DMS 273 (cell line): ENCODE data around the gene ABLIM1.

Experiments used
- DNase-seq: peaks from one replicate; lab custom pipeline; 2025; ENCODE audit not compliant: unreplicated experiment; lab: John Stamatoyannopoulos, UW

ABLIM1 gene

DNA sequence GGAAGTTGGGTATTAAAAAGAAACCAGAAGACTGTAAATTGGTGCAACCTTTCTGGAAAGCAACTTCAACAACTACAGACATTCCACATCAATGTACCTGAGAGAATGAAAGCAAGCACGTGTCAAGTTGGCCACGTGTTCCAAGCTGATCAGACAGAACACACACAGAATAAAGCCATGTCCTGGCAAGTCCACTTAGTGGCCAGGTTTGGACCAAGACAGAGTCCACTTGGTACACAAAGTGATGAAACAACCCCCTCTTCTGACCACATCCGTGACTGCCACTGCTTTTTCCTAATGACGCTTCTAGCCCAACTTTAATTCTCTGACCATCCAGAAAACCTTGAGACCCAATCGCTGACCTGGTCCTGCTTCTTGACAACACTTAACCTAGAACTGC lies 109.4 kb downstream of the ABLIM1 start:
- DNase-seq, result peak; percentile 18

DNA sequence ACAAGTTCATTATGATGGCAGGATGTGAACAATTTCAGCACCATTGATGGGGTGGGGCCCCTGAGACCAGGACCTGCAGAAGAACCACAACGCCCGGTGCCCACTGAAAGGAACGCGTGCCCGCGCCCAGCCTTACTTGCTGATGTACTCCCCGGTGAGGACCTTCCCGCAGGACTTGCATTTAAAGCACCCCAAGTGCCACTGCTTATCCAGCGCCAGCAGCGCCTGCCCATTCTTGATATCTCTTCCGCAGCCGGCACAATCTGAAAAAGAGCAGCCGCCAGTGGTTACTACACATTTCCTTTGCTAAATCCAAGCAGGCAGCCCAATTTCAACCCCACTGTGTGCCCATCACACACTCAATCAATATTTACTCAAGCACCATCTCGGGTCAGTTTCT lies 110.6 kb downstream of the ABLIM1 start:
- DNase-seq, result no peak

DNA sequence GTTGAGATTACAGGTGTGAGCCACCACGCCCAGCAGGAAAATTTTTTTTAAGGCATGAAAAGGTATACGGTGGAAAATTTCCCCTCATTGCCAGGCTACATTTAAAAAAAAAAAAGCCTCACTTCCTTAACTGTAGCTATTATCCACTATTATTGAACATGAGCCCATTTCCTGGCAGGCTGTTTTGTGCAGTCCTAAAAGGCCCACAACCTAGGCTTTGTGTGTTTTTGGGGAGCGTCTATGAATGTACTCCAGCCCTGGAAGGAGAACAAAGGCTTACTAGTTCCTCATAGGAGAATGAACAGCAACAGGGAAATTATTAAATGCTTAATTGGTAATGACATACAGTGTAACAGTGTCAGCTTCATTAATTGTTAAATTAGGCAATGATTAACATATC lies 111.0 kb downstream of the ABLIM1 start:
- no peak for DNase-seq

DNA sequence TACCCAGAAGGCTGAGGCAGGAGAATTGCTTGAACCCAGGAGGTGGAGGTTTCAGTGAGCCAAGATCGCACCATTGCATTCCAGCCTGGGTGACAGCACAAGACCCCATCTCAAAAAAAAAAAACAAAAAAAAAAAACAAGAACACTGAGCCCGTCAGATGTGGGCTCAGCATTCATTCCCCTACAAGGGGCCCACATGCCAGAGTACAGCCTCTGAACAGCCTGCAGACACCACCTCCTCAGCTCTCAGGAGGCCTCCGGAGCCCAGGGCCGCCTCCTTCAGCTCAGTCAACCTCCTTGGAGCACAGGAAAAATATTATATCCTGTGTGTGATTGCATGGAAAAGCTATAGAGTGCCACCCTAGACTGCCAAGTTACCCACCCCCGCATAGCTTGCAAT lies 112.3 kb downstream of the ABLIM1 start:
- DNase-seq, result no peak

DNA sequence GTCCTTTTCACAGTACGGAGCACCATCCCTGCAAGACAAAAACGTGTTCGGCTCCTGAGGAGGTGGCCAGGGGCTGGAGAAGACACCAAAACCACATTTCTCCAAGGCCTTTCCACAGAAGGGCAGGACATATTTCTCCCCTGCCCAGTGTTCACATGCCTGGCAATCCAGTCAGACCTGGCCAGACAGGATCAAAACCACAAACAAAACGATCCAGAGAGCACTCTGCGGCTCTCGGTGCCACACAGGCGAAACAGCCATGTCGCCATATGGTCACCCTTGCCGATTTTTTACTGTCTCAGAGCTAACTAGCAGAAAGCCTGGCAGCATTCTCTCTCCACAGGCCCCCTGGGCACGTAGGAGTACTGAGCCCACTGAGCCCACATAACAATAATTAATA lies 113.0 kb downstream of the ABLIM1 start:
- peak; percentile 6 for DNase-seq

DNA sequence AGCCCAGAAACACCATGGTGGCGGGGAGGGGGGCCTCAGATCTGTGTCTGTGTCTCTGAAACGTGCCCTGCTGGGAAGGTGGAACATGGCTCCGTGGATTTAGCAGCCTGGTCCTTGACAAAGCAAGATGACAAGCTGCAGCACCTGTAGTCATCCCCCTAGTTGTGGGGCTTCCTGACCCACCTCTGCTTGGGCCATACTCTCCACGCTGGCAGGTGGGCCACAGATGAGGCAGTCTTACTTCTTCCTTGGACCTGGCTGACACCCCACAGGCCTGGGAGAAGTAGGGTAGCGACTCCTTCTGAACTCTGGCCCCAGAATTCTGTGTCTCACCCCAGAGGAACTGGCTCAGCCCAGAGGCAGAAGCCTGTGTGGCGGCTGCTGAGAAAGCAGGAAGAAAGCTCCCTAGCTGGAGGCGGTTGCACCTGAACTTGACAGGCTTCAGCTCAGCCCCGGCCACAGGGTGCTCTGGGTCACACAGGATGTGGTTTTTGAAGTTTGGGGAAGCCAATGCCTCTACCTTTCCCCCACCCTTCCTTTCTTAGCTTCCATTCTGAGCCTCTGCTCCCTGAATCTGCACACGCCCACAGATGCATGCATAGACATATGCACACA lies 113.9 kb downstream of the ABLIM1 start:
- no peak for DNase-seq

DNA sequence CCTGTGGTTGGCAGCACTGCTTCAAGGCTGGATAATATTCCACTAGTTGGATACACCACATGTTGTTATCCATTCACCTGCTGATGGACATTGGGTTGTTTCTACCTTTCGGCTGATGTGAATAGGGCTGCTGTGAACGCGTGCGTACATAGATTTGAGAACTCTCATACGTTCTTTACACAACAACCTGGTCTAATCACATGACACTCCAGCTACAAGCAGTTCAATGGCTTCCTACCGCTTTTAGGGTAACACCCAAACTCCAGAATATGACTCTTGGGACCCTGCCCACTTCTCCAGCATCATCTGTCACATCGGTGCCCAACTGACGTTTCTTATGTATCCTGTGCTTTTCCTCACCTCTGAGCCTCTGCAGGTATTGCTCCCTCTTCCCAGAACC lies 114.6 kb downstream of the ABLIM1 start:
- no peak for DNase-seq

DNA sequence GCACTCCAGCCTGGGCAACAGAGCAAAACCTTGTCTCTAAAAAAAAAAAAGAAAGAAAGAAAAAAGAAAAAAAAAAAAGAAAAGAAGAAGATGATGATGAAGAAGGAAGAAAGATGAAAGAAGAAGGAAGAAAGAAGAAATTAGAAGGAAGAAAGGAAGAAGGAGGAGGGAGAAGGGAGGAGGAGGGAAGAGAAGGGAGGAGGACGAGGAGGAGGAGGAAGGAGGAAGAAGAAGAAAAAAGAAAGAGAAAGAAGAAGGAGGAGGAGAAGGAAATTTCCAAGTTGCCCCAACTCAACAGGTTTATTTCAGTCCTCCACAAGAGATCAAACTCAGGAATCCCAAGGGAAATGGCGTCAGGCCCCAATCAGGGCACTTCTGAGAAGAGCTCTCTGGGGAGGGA lies 115.7 kb downstream of the ABLIM1 start:
- no peak for DNase-seq

DNA sequence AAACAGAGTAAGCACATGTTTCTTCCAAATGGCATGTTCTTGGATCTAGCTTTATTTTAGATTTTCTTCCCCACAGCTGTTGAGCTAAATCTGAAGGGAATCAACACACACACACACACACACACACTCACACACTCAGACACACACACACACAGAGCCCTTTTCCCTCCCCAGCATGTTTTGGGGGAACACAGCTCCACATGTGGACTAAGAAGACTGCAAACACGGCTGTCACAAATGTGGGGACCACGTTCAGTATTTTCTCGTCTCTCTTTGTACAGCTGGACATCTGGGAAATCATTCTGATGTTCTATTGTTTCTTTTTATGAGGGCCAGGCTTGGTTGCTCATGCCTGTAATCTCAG lies 116.3 kb downstream of the ABLIM1 start:
- no peak for DNase-seq

DNA sequence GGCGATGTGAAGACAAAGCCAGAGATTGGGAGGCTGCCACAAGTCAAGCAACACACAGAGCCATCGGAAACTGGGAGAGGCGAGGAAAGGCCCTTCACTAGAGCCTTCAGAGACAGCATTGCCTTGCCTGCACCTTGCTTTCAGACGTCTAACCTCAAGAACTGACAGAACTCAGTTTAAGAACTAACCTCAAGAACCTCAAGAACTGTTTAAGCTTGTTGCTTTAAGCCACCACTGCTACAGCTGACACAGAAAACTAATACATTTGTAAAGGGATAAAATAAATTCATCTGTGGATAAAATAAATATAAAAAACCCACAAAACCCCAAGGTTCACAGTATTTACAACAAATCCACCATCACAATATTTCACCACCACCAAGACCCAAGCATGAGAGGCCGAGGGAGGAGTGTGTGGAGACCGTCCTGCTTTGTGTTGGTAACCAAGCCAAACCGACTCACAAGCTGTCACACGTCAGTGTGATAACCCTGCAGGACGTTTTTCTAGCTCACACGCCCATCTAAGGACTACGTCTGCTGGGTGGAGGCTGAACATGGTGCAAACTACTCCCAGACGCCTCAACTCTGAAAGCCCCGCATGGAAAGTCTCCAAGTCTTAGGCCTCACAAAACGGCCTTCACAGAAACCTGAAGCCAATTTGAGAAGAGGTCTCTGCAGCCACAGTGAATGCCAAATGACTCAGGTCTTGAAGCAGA lies 116.8 kb downstream of the ABLIM1 start:
- peak; percentile 55 for DNase-seq

DNA sequence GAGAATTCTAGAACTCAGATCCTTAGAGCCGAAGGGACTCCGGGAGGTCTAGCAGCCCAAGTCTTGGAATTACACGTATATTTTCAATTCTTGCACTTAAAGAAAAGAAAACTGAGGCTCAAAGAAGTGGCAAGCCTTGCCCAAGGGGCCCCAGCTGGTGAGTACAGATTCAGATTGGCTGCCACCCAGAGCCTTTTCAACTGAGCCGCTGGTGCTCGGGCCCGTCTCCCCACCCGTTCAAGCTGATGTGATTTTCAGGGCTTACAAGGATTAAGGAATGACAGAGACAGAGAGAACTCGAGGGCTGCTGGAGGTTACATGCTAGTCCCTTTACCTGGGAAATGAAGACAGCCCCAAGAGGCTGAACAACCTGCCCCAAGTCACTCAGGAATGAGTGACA lies 117.8 kb downstream of the ABLIM1 start:
- DNase-seq, result no peak

DNA sequence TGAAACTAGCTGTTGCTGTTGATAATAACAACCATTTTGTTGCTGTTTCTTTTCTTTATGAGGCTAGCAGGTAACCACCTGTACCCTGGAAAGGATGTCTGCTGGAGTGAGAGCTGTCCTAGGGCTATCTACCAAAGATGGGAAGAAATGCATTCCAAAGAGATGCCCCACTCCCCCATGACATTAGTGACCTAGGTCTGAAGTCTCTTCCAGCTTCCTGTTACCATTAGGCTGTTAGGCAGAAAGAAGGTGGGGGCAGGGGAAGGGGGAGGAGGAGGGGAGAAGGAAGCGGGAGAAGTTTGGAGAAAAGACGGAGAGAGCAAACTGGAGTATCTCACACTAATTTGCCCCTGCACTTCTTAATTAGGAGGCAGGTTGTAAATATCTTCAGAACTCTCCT lies 118.5 kb downstream of the ABLIM1 start:
- no peak for DNase-seq

DNA sequence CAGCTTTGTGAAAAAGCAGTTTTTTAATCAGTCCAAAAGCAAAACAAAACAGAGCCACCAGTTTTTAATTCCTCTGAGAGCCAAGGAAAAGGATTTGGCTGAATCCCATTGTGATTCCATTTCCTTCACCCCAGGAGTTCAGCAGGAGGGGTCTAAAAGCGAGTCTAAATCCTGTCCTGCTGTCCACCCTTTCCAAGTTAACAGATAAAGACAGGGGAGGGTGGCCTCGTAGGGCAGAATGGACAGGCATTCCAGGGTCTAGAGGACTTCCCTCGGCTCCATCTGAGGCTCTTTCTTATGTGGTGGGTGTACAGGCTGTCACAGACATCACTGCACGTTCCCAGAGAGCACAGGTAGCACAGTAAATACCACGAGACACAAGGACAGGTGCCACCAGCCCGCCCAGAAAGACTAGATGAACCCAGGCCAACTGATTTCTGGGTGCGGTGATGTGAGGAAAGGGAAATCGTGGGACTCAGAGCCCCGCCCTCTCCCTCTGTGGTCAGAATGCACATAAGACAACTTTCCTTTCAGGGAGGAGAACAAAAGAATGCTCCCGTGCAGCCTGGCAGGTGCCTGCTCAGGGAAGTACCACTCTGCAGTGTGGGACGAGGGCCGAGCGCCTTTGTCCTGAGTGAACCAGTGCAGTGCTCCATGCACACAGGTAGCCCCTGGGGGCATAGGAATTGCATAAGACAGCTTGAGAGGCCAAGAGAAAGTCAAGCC lies 119.7 kb downstream of the ABLIM1 start:
- no peak for DNase-seq

DNA sequence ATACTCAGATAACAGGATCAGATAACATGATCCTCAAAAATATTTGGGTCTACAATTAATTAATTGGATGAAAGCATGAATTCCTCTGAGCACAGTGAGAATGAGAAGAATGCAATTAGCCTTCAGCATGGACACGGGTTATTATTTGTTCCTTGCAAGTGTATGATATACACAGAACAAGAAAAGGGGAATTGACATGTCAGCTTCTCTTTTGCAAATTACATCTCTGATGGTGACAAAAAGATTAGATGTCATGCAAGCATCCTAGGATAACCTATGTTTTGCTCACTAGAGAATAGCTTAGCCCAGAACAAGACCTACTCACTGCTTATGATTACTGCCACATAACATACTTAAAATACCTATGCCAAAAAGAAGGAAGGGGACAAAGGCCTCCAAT lies 120.3 kb downstream of the ABLIM1 start:
- no peak for DNase-seq

DNA sequence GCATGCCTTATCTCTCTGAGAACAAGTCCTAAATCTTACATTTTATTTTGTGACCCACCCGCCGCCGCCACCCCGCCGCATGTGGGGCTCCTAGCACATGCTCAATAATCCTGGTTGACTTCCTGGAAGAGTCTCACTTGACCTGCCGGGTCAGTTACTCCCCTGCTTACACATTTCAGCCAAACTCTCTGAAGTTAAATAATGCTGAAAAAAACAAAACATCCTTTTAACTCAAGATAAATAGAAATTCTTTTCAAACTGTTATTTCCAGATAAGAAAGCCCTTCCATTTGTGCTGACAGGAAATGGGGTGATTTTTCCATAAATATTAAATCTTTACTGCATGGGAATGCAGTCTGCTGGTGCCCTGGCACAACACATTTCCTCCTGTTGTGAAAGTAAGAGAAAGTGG lies 123.5 kb downstream of the ABLIM1 start:
- DNase-seq, result no peak

DNA sequence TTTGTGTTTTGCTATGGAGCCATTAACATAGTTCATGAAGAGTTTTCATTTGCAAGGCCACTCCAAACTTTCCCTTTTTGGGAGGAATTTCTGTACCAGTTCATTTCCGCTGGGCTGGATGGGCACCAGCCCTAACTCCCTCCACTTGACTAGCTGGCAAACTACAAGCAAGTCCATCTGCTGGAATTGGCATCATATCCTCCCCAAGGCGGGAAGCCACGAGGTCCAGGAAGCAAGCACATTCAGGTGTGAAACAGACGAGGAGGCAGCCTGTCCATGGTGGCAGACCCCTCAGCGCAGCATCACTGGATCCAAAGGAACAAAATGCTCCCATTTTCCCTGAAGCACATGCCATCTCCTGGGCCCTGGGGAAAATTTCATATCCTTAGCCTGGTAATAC lies 125.8 kb downstream of the ABLIM1 start:
- no peak for DNase-seq

DNA sequence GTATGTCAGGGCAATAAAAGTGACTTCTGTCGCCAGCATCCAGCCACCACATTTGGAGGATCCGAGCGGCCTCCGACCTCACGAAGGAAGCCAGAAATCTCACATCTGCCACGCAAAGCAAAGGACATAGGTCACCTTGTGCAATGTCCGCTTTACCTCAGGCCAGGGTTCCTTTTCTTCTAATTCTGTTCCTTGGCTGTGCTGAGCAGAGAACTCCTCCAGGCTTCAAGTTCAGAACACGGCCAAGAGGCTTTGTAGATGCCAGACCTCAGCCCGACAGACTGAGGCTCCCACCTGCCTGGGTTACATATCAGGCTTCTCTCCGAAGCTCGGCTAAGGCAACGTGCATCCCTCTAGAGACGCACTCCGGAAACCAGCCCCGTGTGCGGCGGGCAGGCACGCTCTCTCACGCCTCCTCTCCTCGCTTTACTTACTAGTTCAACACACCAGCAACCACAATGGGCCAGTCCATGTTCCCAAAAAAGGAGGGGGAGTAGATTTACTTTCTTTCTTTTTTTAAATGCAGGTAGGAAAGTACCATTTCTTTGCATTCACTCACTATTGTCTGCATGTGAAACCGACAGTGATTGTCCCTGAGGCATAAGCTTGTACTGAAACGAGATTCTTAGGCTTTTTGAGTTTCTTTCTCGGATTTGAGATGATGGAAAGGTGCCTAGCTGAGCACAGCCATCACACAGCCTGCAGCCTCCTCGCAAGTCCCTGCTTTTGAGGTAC lies 131.4 kb downstream of the ABLIM1 start:
- DNase-seq, result peak; percentile 93

DNA sequence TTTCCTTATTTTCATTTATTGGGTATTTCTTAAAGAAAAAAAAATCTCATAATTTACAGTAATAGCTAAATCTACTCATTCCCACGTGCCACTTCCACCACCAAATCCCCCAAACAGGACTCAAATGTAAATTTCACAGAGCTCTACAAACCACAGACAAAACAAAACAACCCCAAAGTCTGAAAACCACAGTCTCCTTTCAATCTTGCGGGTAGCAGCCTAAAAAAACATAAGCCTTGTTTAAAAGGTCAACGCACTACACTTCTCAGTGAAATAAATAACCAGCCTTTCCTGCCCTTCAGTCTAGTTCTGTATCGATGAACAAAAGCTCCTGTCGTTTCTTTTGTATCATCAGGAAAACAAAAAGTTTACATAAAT lies 132.0 kb downstream of the ABLIM1 start:
- no peak for DNase-seq

DNA sequence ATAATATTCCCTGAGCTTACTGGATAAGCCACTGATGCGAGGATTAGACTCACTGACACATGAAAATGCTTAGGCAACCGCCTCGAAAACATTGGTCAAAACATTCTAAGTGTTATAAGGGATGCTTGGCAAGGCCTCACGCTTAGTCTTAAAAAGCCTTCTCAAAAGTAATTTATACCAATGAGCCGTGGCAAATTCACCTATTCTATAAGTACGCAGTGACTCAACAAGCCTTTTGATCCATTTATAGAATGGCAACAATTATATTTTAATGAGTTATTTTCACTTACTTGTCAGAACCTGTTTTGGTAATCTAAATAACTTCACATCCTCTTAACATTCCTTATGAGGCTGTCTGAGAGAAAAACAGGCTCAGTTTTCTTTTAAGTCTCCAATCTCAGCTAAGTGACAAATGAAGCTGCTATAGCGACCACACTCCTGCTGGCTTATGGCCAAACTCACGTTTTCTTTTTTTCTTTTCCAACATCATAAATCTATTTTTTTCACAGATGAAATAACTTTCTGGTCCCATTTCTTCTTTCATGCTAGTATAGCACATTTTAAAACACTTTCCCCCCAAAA lies 132.6 kb downstream of the ABLIM1 start:
- peak; percentile 34 for DNase-seq

DNA sequence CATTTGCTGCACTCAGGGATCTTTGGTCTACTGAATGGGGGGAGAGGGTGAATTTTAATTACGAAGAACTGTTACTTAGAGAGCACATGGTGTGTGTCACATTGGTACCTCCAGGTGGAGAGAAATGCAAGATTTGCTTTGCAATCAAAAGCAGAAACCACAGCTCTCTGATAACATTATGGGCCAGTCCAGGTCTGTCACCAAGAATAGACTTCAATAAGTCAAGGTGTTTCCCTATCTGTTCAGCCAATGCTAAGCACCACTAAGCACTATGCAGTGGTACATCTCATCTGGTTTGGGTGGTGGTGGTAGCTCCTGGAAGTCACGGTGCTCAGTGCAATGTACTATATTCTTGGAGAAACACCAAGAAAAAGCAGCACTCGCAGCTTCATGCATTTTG lies 134.2 kb downstream of the ABLIM1 start:
- DNase-seq, result no peak

DNA sequence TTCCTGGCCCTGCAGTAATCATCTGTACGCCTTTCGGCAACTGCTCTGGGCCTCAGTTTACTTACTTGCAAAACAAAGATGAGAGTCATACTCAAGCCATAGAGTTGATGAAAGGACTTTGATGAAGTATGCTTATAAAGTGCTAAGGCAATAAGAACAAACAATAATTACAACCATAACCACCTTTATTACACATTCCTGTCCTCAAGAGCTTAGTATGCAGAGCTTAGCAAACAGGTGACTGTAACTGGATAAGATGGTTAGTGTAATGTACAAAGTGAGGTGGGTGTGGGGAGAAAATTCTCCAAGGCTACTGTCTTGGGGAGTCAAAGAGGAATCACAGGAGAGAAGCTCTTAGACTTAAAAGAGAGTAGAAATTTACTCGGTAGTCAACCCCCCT lies 136.8 kb downstream of the ABLIM1 start:
- DNase-seq, result no peak
